Adrenal gland (tissue), 12 donors: ENCODE results near the gene P3H3. TPM values are rescaled to one million over a fixed set of nuclear protein-coding genes. Genes with fewer than 3 reads are reported as not detected.
"Not testable (repeated sequence)": the region's sequence is repeated elsewhere in the genome, so short reads cannot be mapped to it uniquely, and the experiment has no call there.

Experiments
- DNase-seq, 7 donors: peaks; one replicate each; pipeline ENCODE4 v3.0.0-alpha.2; 2019 to 2020
- H3K27ac ChIP-seq, 5 donors: fragments of 200-600 bp; sonication (generic) in 4 of 5; 1 replicate in 3 of 5; 2 replicates in 2 of 5; pipeline versions ENCODE4 v1.5.1 to v1.8.0; 2016 to 2020; ENCODE audit warnings: mild to moderate bottlenecking in 1 of 5
- H3K27me3 ChIP-seq: fragments of 200-600 bp; 2 replicates; pipeline ENCODE4 v1.8.0; 2021
- H3K36me3 ChIP-seq, 2 donors: fragments of 200-600 bp; replicated peaks in 1 of 2; 1 replicate in 1 of 2; 2 replicates in 1 of 2; pipeline versions ENCODE4 v1.5.1 to v1.8.0; 2018 to 2022
- H3K4me1 ChIP-seq, 2 donors: fragments of 200-600 bp; replicated peaks in 1 of 2; 1 replicate in 1 of 2; 2 replicates in 1 of 2; pipeline versions ENCODE4 v1.5.1 to v1.8.0; 2018 to 2021
- H3K4me3 ChIP-seq, 4 donors: fragments of 200-600 bp; sonication (generic) in 3 of 4; one replicate each; pipeline ENCODE4 v1.5.1; 2016 to 2018
- H3K9me3 ChIP-seq, 3 donors: fragments of 200-600 bp; sonication (generic) in 1 of 3; replicated peaks in 1 of 3; 1 replicate in 2 of 3; 2 replicates in 1 of 3; pipeline versions ENCODE4 v1.5.1 to v1.8.0; 2016 to 2021
- POLR2A ChIP-seq, 2 donors: fragments of 450-650 bp; IDR thresholded peaks; one replicate each; pipeline ENCODE4 v1.6.1; 2017; ENCODE audit warnings: antibody characterized with exemption in 2 of 2, mild to moderate bottlenecking in 2 of 2, moderate library complexity in 1 of 2
- WGBS, 4 donors: extraction: QIAGEN DNeasy Blood & Tissue Kit in 2 of 4; methylation state at CpG; one replicate each; pipeline versions ENCODE4 v1.1.5 to v1.1.7; 2013 to 2017; 5-methylcytosine and 5-hydroxymethylcytosine counted together
- intact Hi-C, 2 donors: fragments of 100-400 bp; cut with DNase I; formaldehyde crosslinking; loops; one replicate each; pipeline versions ENCODE4 v1.14.1 to v1.15.0; 2022 to 2023
- polyA plus RNA-seq, 3 donors: library from polyadenylated mRNA; stranded (reverse); fragments of 200-250 nt in 2 of 3; fragments of 350-450 nt in 1 of 3; fragmentation: Illumina TruSeq in 1 of 3; extraction: RNeasy Lipid Tissue Mini Kit (QIAGEN cat#74804) in 1 of 3; gene quantifications; one replicate each; pipeline ENCODE4 v1.2.3, GENCODE V29; 2013 to 2014
- total RNA-seq, 9 donors: library from RNA; depleted of rRNA in 4 of 9; stranded (reverse); fragments of >200 nt in 4 of 9; fragments of 120-200 nt in 1 of 9; fragmentation: NEBNext Ultra II Directional in 1 of 9; extraction: Animal tissue kit (Norgen Biotek cat#: 25700) in 1 of 9; gene quantifications; one replicate each; pipeline versions ENCODE4 v1.1.0 to v1.2.4, GENCODE V29; 2013 to 2023
- TF ChIP-seq, protein P1 (sequence below), 6 experiments: fragments of 450-650 bp in 4 of 6; fragments of 200-600 bp in 2 of 6; sonication (generic) in 1 of 6; IDR thresholded peaks; 1 replicate in 5 of 6; 2 replicates in 1 of 6; pipeline versions ENCODE4 v1.5.1 to v1.8.0; 2016 to 2021; ENCODE audit warnings: antibody characterized with exemption in 6 of 6, mild to moderate bottlenecking in 2 of 6, moderate library complexity in 1 of 6
- donor health status: healthy with polysubstance abuse.
- donor health status: Bipolar disorder and iron deficiency.
- donor health status: DM: yes; HTN: yes; CAD: no.
- donor health status: DM: no; HTN: no; CAD: no.
- donor health status: DM: no; HTN: no; CAD: no.
- donor health status: DM: yes; HTN: yes; CAD: no.

P3H3 gene
- total and polyA plus RNA-seq, 12 donors, result 2.6 to 58.1 (median 15.8) TPM

GRCh38 chr12:6888360-6888759, 60.2 kb downstream of the P3H3 start:
- Histone ChIP-seq H3K9me3 (no peaks in the 10 kb centered on the region), H3K27ac (no peak overlapping the region), H3K36me3 (peaks cover 0 to 5% of the 10 kb centered on the region in 2 donors), H3K4me1 (peaks cover 5 to 16% of the 10 kb centered on the region in 2 donors), H3K4me3 (no peak overlapping the region), H3K27me3 (no peaks in the 10 kb centered on the region)
- WGBS, 4 donors, result 83 to 93% (median 91%) methylated on average over 2 of the region's 2 CpGs
- DNase-seq, result no peak
- no peak for TF ChIP-seq POLR2A (IDR thresholded peaks at IDR 0.05)
- TF ChIP-seq, protein P1, sequence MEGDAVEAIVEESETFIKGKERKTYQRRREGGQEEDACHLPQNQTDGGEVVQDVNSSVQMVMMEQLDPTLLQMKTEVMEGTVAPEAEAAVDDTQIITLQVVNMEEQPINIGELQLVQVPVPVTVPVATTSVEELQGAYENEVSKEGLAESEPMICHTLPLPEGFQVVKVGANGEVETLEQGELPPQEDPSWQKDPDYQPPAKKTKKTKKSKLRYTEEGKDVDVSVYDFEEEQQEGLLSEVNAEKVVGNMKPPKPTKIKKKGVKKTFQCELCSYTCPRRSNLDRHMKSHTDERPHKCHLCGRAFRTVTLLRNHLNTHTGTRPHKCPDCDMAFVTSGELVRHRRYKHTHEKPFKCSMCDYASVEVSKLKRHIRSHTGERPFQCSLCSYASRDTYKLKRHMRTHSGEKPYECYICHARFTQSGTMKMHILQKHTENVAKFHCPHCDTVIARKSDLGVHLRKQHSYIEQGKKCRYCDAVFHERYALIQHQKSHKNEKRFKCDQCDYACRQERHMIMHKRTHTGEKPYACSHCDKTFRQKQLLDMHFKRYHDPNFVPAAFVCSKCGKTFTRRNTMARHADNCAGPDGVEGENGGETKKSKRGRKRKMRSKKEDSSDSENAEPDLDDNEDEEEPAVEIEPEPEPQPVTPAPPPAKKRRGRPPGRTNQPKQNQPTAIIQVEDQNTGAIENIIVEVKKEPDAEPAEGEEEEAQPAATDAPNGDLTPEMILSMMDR (IDR thresholded peaks at IDR 0.05), result no peak
- intact Hi-C loops, result no loop called here

- WGBS, 4 donors, result 85 to 92% (median 87%) methylated on average over 7 of the region's 7 CpGs
These were observed 60.6 kb downstream of the P3H3 start for GRCh38 chr12:6888794-6889193.

More at GRCh38 chr12:6888794-6889193, 60.6 kb downstream of the P3H3 start:
- H3K9me3 ChIP-seq, H3K27ac ChIP-seq, H3K27me3 ChIP-seq, H3K4me3 ChIP-seq, intact Hi-C loops, H3K36me3 ChIP-seq: not testable (repeated sequence)
- peaks cover 5 to 16% of the 10 kb centered on the region in 2 donors for H3K4me1 ChIP-seq
- DNase-seq, result peak in 1 of 7 donors; percentile 3

Other genes with a start within 250 kb of the P3H3 start
- 100 to 1,000 TPM; 216 to 307 (median 246) TPM for gene CHD4, start 221.0 kb upstream of the P3H3 start, total RNA-seq
- 100 to 1,000 TPM; 152 to 505 (median 284) TPM for gene CHD4, start 221.0 kb upstream of the P3H3 start, polyA plus RNA-seq
- 10 to 100 TPM in 1 of 9 donors, 1 to 10 TPM in 7, under 1 TPM in 1; 0.28 to 11.6 (median 8.1) TPM for gene LPAR5, start 192.4 kb upstream of the P3H3 start, total RNA-seq
- 1 to 10 TPM; 1.3 to 2.2 (median 1.5) TPM for gene LPAR5, start 192.4 kb upstream of the P3H3 start, polyA plus RNA-seq
- gene ACRBP, start 181.0 kb upstream of the P3H3 start, total RNA-seq, result 1 to 10 TPM in 7 of 9 donors, under 1 TPM in 2; 0.36 to 3.1 (median 1.4) TPM
- 1 to 10 TPM in 1 of 3 donors, under 1 TPM in 2; 0.91 to 2.8 (median 0.99) TPM for gene ACRBP, start 181.0 kb upstream of the P3H3 start, polyA plus RNA-seq
- 10 to 100 TPM; 22.6 to 87.6 (median 54.1) TPM for gene ING4, start 165.3 kb upstream of the P3H3 start, total RNA-seq
- 10 to 100 TPM; 31.6 to 40.1 (median 32.3) TPM for gene ING4, start 165.3 kb upstream of the P3H3 start, polyA plus RNA-seq
- 10 to 100 TPM; 19.9 to 67.2 (median 41.4) TPM for gene ZNF384, start 139.0 kb upstream of the P3H3 start, total RNA-seq
- 10 to 100 TPM; 45.5 to 71.2 (median 49.5) TPM for gene ZNF384, start 139.0 kb upstream of the P3H3 start, polyA plus RNA-seq
- gene PIANP, start 127.6 kb upstream of the P3H3 start, total RNA-seq, result 1 to 10 TPM in 1 of 9 donors, under 1 TPM in 5, not detected in 3; 0.11 to 4.6 (median 0.45) TPM
- 1 to 10 TPM; 2.4 to 5.2 (median 3.5) TPM for gene PIANP, start 127.6 kb upstream of the P3H3 start, polyA plus RNA-seq
- 100 to 1,000 TPM in 1 of 9 donors, 10 to 100 TPM in 8; 56.5 to 105 (median 83.2) TPM for gene COPS7A, start 104.4 kb upstream of the P3H3 start, total RNA-seq
- 10 to 100 TPM; 46.5 to 85.1 (median 50.6) TPM for gene COPS7A, start 104.4 kb upstream of the P3H3 start, polyA plus RNA-seq
- gene MLF2, start 75.3 kb upstream of the P3H3 start, total RNA-seq, result 100 to 1,000 TPM; 135 to 334 (median 225) TPM
- 100 to 1,000 TPM; 181 to 248 (median 233) TPM for gene MLF2, start 75.3 kb upstream of the P3H3 start, polyA plus RNA-seq
- gene PTMS, start 62.0 kb upstream of the P3H3 start, total RNA-seq, result 100 to 1,000 TPM in 6 of 9 donors, 10 to 100 TPM in 3; 27.0 to 269 (median 127) TPM
- 1,000 to 10,000 TPM in 1 of 3 donors, 100 to 1,000 TPM in 2; 134 to 1,405 (median 631) TPM for gene PTMS, start 62.0 kb upstream of the P3H3 start, polyA plus RNA-seq
- under 1 TPM in 7 of 9 donors, not detected in 2; 0.11 to 0.96 (median 0.64) TPM for gene LAG3, start 55.9 kb upstream of the P3H3 start, total RNA-seq
- gene LAG3, start 55.9 kb upstream of the P3H3 start, polyA plus RNA-seq, result 1 to 10 TPM in 2 of 3 donors, under 1 TPM in 1; 0.29 to 4.3 (median 2.3) TPM
- gene CD4, start 38.9 kb upstream of the P3H3 start, total RNA-seq, result 10 to 100 TPM in 8 of 9 donors, 1 to 10 TPM in 1; 2.4 to 52.8 (median 29.5) TPM
- gene CD4, start 38.9 kb upstream of the P3H3 start, polyA plus RNA-seq, result 10 to 100 TPM in 1 of 3 donors, 1 to 10 TPM in 2; 8.1 to 12.9 (median 9.1) TPM
- gene GPR162, start 6.6 kb upstream of the P3H3 start, total RNA-seq, result 10 to 100 TPM in 1 of 9 donors, 1 to 10 TPM in 8; 1.1 to 11.9 (median 4.0) TPM
- 10 to 100 TPM in 2 of 3 donors, 1 to 10 TPM in 1; 5.3 to 42.6 (median 13.7) TPM for gene GPR162, start 6.6 kb upstream of the P3H3 start, polyA plus RNA-seq
- gene GNB3, start 12.5 kb downstream of the P3H3 start, total RNA-seq, result 1 to 10 TPM in 5 of 9 donors, under 1 TPM in 3, not detected in 1; 0.44 to 2.6 (median 1.6) TPM
- 10 to 100 TPM in 2 of 3 donors, 1 to 10 TPM in 1; 1.0 to 22.4 (median 11.6) TPM for gene GNB3, start 12.5 kb downstream of the P3H3 start, polyA plus RNA-seq
- 10 to 100 TPM in 1 of 9 donors, 1 to 10 TPM in 7, not detected in 1; 2.6 to 17.7 (median 3.4) TPM for gene CDCA3, start 22.9 kb downstream of the P3H3 start, total RNA-seq
- 1 to 10 TPM; 3.5 to 5.5 (median 5.3) TPM for gene CDCA3, start 22.9 kb downstream of the P3H3 start, polyA plus RNA-seq
- gene USP5, start 23.7 kb downstream of the P3H3 start, total RNA-seq, result 100 to 1,000 TPM in 6 of 9 donors, 10 to 100 TPM in 3; 60.0 to 162 (median 122) TPM
- 100 to 1,000 TPM in 1 of 3 donors, 10 to 100 TPM in 2; 30.6 to 109 (median 32.5) TPM for gene USP5, start 23.7 kb downstream of the P3H3 start, polyA plus RNA-seq
- gene TPI1, start 39.1 kb downstream of the P3H3 start, total RNA-seq, result 1,000 to 10,000 TPM in 1 of 9 donors, 100 to 1,000 TPM in 8; 555 to 1,141 (median 862) TPM
- 1,000 to 10,000 TPM in 1 of 3 donors, 100 to 1,000 TPM in 2; 241 to 2,322 (median 444) TPM for gene TPI1, start 39.1 kb downstream of the P3H3 start, polyA plus RNA-seq
- gene SPSB2, start 44.9 kb downstream of the P3H3 start, total RNA-seq, result 10 to 100 TPM in 8 of 9 donors, 1 to 10 TPM in 1; 3.3 to 24.5 (median 15.5) TPM
- 10 to 100 TPM in 2 of 3 donors, 1 to 10 TPM in 1; 2.5 to 19.5 (median 19.5) TPM for gene SPSB2, start 44.9 kb downstream of the P3H3 start, polyA plus RNA-seq
- gene LRRC23, start 76.4 kb downstream of the P3H3 start, total RNA-seq, result 10 to 100 TPM in 6 of 9 donors, 1 to 10 TPM in 3; 6.9 to 18.6 (median 12.5) TPM
- 10 to 100 TPM; 11.0 to 29.0 (median 13.8) TPM for gene LRRC23, start 76.4 kb downstream of the P3H3 start, polyA plus RNA-seq
- gene ENO2, start 86.2 kb downstream of the P3H3 start, total RNA-seq, result 10 to 100 TPM in 7 of 9 donors, 1 to 10 TPM in 2; 7.4 to 53.6 (median 32.1) TPM
- 100 to 1,000 TPM in 1 of 3 donors, 10 to 100 TPM in 2; 29.5 to 113 (median 42.3) TPM for gene ENO2, start 86.2 kb downstream of the P3H3 start, polyA plus RNA-seq
- 100 to 1,000 TPM in 4 of 9 donors, 10 to 100 TPM in 4, 1 to 10 TPM in 1; 8.8 to 263 (median 92.8) TPM for gene ATN1, start 99.6 kb downstream of the P3H3 start, total RNA-seq
- gene ATN1, start 99.6 kb downstream of the P3H3 start, polyA plus RNA-seq, result 100 to 1,000 TPM in 2 of 3 donors, 10 to 100 TPM in 1; 57.4 to 482 (median 258) TPM
- not detected for gene RNU7-1, start 115.4 kb downstream of the P3H3 start, total RNA-seq
- not detected for gene RNU7-1, start 115.4 kb downstream of the P3H3 start, polyA plus RNA-seq
- gene C12orf57, start 115.6 kb downstream of the P3H3 start, total RNA-seq, result 100 to 1,000 TPM; 152 to 505 (median 283) TPM
- gene C12orf57, start 115.6 kb downstream of the P3H3 start, polyA plus RNA-seq, result 100 to 1,000 TPM in 2 of 3 donors, 10 to 100 TPM in 1; 58.4 to 335 (median 271) TPM
- gene PTPN6, start 122.9 kb downstream of the P3H3 start, total RNA-seq, result 10 to 100 TPM; 24.5 to 86.2 (median 63.0) TPM
- 100 to 1,000 TPM in 2 of 3 donors, 10 to 100 TPM in 1; 36.2 to 204 (median 127) TPM for gene PTPN6, start 122.9 kb downstream of the P3H3 start, polyA plus RNA-seq
- gene PHB2, start 142.3 kb downstream of the P3H3 start, total RNA-seq, result 100 to 1,000 TPM; 158 to 344 (median 227) TPM
- gene PHB2, start 142.3 kb downstream of the P3H3 start, polyA plus RNA-seq, result 100 to 1,000 TPM; 128 to 222 (median 131) TPM
- gene EMG1, start 142.5 kb downstream of the P3H3 start, total RNA-seq, result 10 to 100 TPM; 21.9 to 81.9 (median 39.9) TPM
- gene EMG1, start 142.5 kb downstream of the P3H3 start, polyA plus RNA-seq, result 10 to 100 TPM; 14.2 to 43.1 (median 15.6) TPM
- gene LPCAT3, start 190.1 kb downstream of the P3H3 start, total RNA-seq, result 100 to 1,000 TPM in 2 of 9 donors, 10 to 100 TPM in 7; 28.5 to 146 (median 79.8) TPM
- 10 to 100 TPM; 40.4 to 87.5 (median 49.3) TPM for gene LPCAT3, start 190.1 kb downstream of the P3H3 start, polyA plus RNA-seq
- gene C1S, start 232.3 kb downstream of the P3H3 start, total RNA-seq, result 100 to 1,000 TPM in 8 of 9 donors, 10 to 100 TPM in 1; 51.5 to 582 (median 295) TPM
- gene C1S, start 232.3 kb downstream of the P3H3 start, polyA plus RNA-seq, result 100 to 1,000 TPM; 171 to 234 (median 229) TPM